HL-60 (cell line): ENCODE results near the gene DIDO1.

Experiments used
- DNase-seq, 2 experiments: peaks; one replicate each; pipeline ENCODE4 v3.0.0-alpha.2; 2010 to 2020; ENCODE audit warnings: low read depth in 1 of 2, low spot score in 1 of 2
- H3K27ac ChIP-seq: fragments of 250-450 bp; sonication (Bioruptor Pico); replicated peaks from 2 replicates; pipeline ENCODE4 v1.5.1; 2020; ENCODE audit warnings: mild to moderate bottlenecking, moderate library complexity
- H3K27me3 ChIP-seq: fragments of 250-450 bp; sonication (Bioruptor Pico); 2 replicates; pipeline ENCODE4 v1.5.1; 2021; ENCODE audit warnings: mild to moderate bottlenecking, moderate library complexity; ENCODE audit not compliant: insufficient read depth, poor library complexity, severe bottlenecking
- H3K4me3 ChIP-seq: replicated peaks from 2 replicates; pipeline ENCODE4 v1.5.1; 2011; ENCODE audit warnings: mild to moderate bottlenecking, control low read depth, low read length; ENCODE audit not compliant: insufficient read depth
- CTCF ChIP-seq: IDR thresholded peaks from one replicate; pipeline ENCODE4 v1.5.1; 2011; ENCODE audit warnings: low read length, control low read depth, inconsistent platforms; ENCODE audit not compliant: insufficient read depth
- GABPA ChIP-seq: IDR thresholded peaks from 2 replicates; pipeline ENCODE4 v1.6.1; 2012; ENCODE audit warnings: low read depth
- POLR2AphosphoS5 ChIP-seq: IDR thresholded peaks from 2 replicates; pipeline ENCODE4 v1.6.1; 2012; ENCODE audit warnings: low read depth
- SPI1 ChIP-seq: IDR thresholded peaks from 2 replicates; pipeline ENCODE4 v1.6.1; 2012; ENCODE audit warnings: low read depth, mild to moderate bottlenecking, borderline replicate concordance
- TF ChIP-seq, protein P1 (sequence below): IDR thresholded peaks from 2 replicates; pipeline ENCODE4 v1.6.1; 2012; ENCODE audit warnings: low read depth; ENCODE audit not compliant: insufficient replicate concordance

Gene DIDO1

DNA sequence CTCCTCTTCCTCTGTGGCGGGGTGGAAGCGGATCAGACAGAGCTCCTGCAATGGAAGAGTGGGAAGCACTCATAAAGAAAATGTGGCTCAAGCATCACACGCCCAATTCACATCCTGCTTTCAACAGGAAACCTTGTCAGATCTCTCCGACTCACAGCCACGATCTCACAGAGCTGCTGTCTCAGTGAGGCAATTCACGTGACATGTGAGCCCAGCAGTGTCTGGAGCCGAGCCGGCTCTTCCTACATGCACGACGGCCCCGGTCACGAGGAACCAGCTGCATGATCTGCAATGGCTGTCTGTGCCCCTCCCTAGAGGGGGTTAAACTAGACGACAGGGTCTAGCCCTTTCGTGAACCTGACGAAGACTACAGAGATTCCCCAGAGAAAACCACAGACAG lies 35.2 kb downstream of the DIDO1 start:
- TF ChIP-seq SPI1 = no peak
- no peak for TF ChIP-seq GABPA
- no peak for TF ChIP-seq POLR2AphosphoS5
- TF ChIP-seq, protein P1, sequence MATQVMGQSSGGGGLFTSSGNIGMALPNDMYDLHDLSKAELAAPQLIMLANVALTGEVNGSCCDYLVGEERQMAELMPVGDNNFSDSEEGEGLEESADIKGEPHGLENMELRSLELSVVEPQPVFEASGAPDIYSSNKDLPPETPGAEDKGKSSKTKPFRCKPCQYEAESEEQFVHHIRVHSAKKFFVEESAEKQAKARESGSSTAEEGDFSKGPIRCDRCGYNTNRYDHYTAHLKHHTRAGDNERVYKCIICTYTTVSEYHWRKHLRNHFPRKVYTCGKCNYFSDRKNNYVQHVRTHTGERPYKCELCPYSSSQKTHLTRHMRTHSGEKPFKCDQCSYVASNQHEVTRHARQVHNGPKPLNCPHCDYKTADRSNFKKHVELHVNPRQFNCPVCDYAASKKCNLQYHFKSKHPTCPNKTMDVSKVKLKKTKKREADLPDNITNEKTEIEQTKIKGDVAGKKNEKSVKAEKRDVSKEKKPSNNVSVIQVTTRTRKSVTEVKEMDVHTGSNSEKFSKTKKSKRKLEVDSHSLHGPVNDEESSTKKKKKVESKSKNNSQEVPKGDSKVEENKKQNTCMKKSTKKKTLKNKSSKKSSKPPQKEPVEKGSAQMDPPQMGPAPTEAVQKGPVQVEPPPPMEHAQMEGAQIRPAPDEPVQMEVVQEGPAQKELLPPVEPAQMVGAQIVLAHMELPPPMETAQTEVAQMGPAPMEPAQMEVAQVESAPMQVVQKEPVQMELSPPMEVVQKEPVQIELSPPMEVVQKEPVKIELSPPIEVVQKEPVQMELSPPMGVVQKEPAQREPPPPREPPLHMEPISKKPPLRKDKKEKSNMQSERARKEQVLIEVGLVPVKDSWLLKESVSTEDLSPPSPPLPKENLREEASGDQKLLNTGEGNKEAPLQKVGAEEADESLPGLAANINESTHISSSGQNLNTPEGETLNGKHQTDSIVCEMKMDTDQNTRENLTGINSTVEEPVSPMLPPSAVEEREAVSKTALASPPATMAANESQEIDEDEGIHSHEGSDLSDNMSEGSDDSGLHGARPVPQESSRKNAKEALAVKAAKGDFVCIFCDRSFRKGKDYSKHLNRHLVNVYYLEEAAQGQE = no peak
- no peak for TF ChIP-seq CTCF
- Histone ChIP-seq H3K27ac (no peak overlapping the region), H3K27me3 (no peaks in the 10 kb centered on the region), H3K4me3 (no peak overlapping the region)
- DNase-seq = no peak

DNA sequence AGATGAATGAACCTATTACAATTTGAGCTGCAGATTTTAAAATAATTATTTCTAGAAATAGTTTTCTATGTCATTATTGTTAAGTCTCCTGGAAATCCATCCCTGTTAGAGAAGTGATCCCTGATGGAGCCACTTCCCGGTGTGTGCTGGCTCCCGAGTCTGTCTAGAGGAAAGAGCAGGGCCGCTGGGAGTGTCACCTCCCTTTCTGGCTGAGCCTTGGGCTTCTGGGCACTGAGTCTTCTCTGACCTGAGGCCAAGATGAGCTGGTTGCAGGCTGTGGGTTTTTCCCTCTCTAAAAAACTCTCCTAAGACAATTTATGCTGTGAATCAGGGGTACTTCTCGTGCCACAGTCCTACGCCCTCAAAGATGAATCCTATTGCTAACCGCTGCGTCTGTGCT lies 35.9 kb downstream of the DIDO1 start:
- DNase-seq = no peak
- H3K27ac ChIP-seq = no peak overlapping the region
- H3K4me3 ChIP-seq = no peak overlapping the region
- no peak for TF ChIP-seq GABPA
- no peak for TF ChIP-seq CTCF
- no peak for TF ChIP-seq SPI1
- TF ChIP-seq, protein P1 = no peak
- TF ChIP-seq POLR2AphosphoS5 = no peak
- H3K27me3 ChIP-seq = no peaks in the 10 kb centered on the region

DNA sequence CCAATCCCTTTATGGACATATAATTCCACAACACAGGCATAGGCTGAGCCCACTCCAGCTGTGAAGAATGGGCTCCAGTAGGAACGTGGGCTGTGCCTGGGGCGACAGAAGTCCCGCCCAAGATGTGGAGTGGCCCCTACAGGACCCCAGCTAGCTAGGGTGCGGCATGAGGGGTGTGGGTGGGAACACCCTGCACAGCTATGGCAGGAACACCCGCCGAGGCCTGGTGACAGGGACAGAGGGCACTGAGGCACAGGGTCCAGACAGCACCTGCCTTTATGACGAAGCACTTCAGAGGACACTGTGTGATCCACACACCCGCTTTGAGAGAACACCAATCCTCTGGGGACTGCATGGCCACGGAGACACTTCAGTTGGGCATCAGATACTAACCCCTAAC lies 36.4 kb downstream of the DIDO1 start:
- no peak for TF ChIP-seq GABPA
- TF ChIP-seq SPI1 = no peak
- TF ChIP-seq, protein P1 = no peak
- no peak for DNase-seq
- Histone ChIP-seq H3K27ac (no peak overlapping the region), H3K4me3 (no peak overlapping the region), H3K27me3 (no peaks in the 10 kb centered on the region)

DNA sequence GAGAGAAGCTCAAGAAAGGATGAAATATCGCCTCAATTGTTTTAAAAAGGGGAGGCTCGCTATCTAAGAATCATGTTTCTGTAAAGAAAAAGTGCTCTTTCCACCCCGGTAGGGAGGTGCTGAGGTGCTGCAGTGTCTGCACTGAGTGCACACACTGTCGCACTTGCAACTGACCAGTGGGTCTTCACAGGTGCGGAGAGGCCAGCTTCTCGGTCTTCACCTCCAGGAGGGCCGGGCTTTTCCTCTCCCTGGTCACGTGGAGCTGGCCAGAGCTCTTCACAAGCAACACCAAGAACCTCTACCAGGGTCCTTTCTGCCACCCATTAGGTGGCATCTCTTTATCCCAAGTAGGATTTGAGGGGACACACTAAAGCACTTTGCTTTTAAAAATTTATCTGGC lies 36.9 kb downstream of the DIDO1 start:
- no peak overlapping the region for H3K27ac ChIP-seq
- no peaks in the 10 kb centered on the region for H3K27me3 ChIP-seq
- no peak overlapping the region for H3K4me3 ChIP-seq
- no peak for DNase-seq
- TF ChIP-seq, protein P1 = no peak
- TF ChIP-seq POLR2AphosphoS5 = no peak
- TF ChIP-seq GABPA = no peak
- no peak for TF ChIP-seq SPI1
- TF ChIP-seq CTCF = no peak
